IMR-90 (cell line): ENCODE measurements around the gene MMP24. TPM values are rescaled to one million over a fixed set of nuclear protein-coding genes. Genes with fewer than 3 reads are reported as not detected.

Experiments
- ATAC-seq: fragments of 200-7000 bp; cut with Tn5 transposase; 2 replicates; pipeline ENCODE4 v1.9.1; 2020; ENCODE audit warnings: low read depth, mild to moderate bottlenecking, moderate library complexity
- BruUV-seq: library from RNA; stranded (reverse); fragments of 400-500 nt; replicated peaks from 2 replicates; lab custom pipeline; 2021; lab: Mats Ljungman, UMichigan
- CTCF ChIA-PET: fragments of 300-600 bp; formaldehyde crosslinking; extraction: SDS; loops from one replicate; lab custom pipeline; 2021; ENCODE audit warnings: antibody characterized with exemption; lab: Yijun Ruan, JAX
- POLR2A ChIA-PET: fragments of 300-600 bp; sonication (Branson Sonifier 250); formaldehyde crosslinking; loops from one replicate; lab custom pipeline; 2022; ENCODE audit warnings: antibody characterized with exemption; ENCODE audit not compliant: unreplicated experiment; lab: Charles Lee
- DNase-seq: peaks from one replicate; pipeline ENCODE4 v3.0.0; 2013
- H2AFZ ChIP-seq: replicated peaks from 2 replicates; pipeline ENCODE3; 2013; ENCODE audit warnings: low read length, mild to moderate bottlenecking; ENCODE audit not compliant: poor library complexity
- H2AK5ac ChIP-seq: 2 replicates; pipeline ENCODE4 v1.6.1; 2013; ENCODE audit warnings: low read depth, low read length, inconsistent platforms
- H2AK9ac ChIP-seq: replicated peaks from 2 replicates; pipeline ENCODE3; 2013; ENCODE audit warnings: mild to moderate bottlenecking, low read depth, low read length, moderate library complexity; ENCODE audit not compliant: poor library complexity
- H2BK120ac ChIP-seq: 2 replicates; pipeline ENCODE4 v1.6.1; 2013; ENCODE audit warnings: low read depth, low read length, inconsistent platforms
- H2BK15ac ChIP-seq: 3 replicates; pipeline ENCODE4 v1.6.1; 2013; ENCODE audit warnings: low read depth, low read length, inconsistent platforms
- H2BK20ac ChIP-seq: 2 replicates; pipeline ENCODE4 v1.6.1; 2013; ENCODE audit warnings: low read depth, mild to moderate bottlenecking, inconsistent platforms, low read length, moderate library complexity
- H2BK5ac ChIP-seq: 2 replicates; pipeline ENCODE4 v1.6.1; 2013; ENCODE audit warnings: mild to moderate bottlenecking, low read depth, low read length, inconsistent platforms; ENCODE audit not compliant: poor library complexity, severe bottlenecking
- H3K14ac ChIP-seq: replicated peaks from 2 replicates; pipeline ENCODE4 v1.6.1; 2013; ENCODE audit warnings: low read depth, low read length, inconsistent platforms
- H3K18ac ChIP-seq: 2 replicates; pipeline ENCODE4 v1.6.1; 2013; ENCODE audit warnings: low read depth, low read length, control low read depth
- H3K23ac ChIP-seq: 2 replicates; pipeline ENCODE4 v1.6.1; 2013; ENCODE audit warnings: low read depth, low read length, inconsistent platforms
- H3K27ac ChIP-seq: 2 replicates; pipeline ENCODE4 v1.5.1; 2013; ENCODE audit warnings: mild to moderate bottlenecking, control low read depth, low read length; ENCODE audit not compliant: insufficient read depth
- H3K27me3 ChIP-seq: 2 replicates; pipeline ENCODE4 v1.6.1; 2013; ENCODE audit warnings: low read length; ENCODE audit not compliant: control insufficient read depth, insufficient read depth
- H3K36me3 ChIP-seq: 2 replicates; pipeline ENCODE4 v1.6.1; 2013; ENCODE audit warnings: low read length, mixed read lengths; ENCODE audit not compliant: control insufficient read depth, insufficient read depth
- H3K4ac ChIP-seq: 2 replicates; pipeline ENCODE4 v1.6.1; 2013; ENCODE audit warnings: low read depth, low read length, inconsistent platforms
- H3K4me1 ChIP-seq: 2 replicates; pipeline ENCODE4 v1.6.1; 2013; ENCODE audit warnings: low read length, mixed read lengths; ENCODE audit not compliant: control insufficient read depth, insufficient read depth
- H3K4me2 ChIP-seq: 2 replicates; pipeline ENCODE4 v1.6.1; 2013; ENCODE audit warnings: low read depth, mild to moderate bottlenecking, control low read depth, low read length, moderate library complexity
- H3K4me3 ChIP-seq: 2 replicates; pipeline ENCODE4 v1.5.1; 2013; ENCODE audit warnings: low read depth, mild to moderate bottlenecking, control low read depth, low read length, moderate library complexity; ENCODE audit not compliant: insufficient read depth
- H3K56ac ChIP-seq: 2 replicates; pipeline ENCODE4 v1.6.1; 2013; ENCODE audit warnings: low read length, inconsistent platforms; ENCODE audit not compliant: insufficient read depth; ENCODE audit errors: extremely low read depth
- H3K79me1 ChIP-seq, 2 experiments: 2 replicates each; pipeline ENCODE4 v1.6.1; 2013; ENCODE audit warnings: low read length in 2 of 2, inconsistent platforms in 1 of 2, low read depth in 1 of 2
- H3K9ac ChIP-seq: 2 replicates; pipeline ENCODE4 v1.6.1; 2013; ENCODE audit warnings: low read depth, low read length, control low read depth
- H3K9me1 ChIP-seq: 2 replicates; pipeline ENCODE4 v1.6.1; 2013; ENCODE audit warnings: low read length, inconsistent platforms; ENCODE audit not compliant: insufficient read depth
- H3K9me3 ChIP-seq: 2 replicates; pipeline ENCODE4 v1.6.1; 2013; ENCODE audit warnings: low read length; ENCODE audit not compliant: control insufficient read depth, insufficient read depth
- H4K20me1 ChIP-seq: 2 replicates; pipeline ENCODE4 v1.6.1; 2013; ENCODE audit warnings: low read length, inconsistent platforms; ENCODE audit not compliant: insufficient read depth
- H4K5ac ChIP-seq: 2 replicates; pipeline ENCODE4 v1.6.1; 2013; ENCODE audit warnings: mild to moderate bottlenecking, low read depth, low read length, control low read depth
- H4K8ac ChIP-seq, 2 experiments: 2 replicates each; pipeline ENCODE4 v1.6.1; 2013; ENCODE audit warnings: low read depth in 2 of 2, low read length in 2 of 2, control low read depth in 1 of 2, inconsistent platforms in 1 of 2
- H4K91ac ChIP-seq: 2 replicates; pipeline ENCODE4 v1.6.1; 2013; ENCODE audit warnings: low read depth, low read length, inconsistent platforms; ENCODE audit not compliant: insufficient read depth
- CHD1 ChIP-seq: IDR thresholded peaks from 2 replicates; pipeline ENCODE4 v1.6.1; 2012; ENCODE audit warnings: low read depth, low read length, improper control_type of control experiment
- CTCF ChIP-seq: conservative IDR thresholded peaks from 2 replicates; pipeline ENCODE4 v1.5.1; 2012; ENCODE audit warnings: mild to moderate bottlenecking, low read depth, low read length, improper control_type of control experiment
- MXI1 ChIP-seq: IDR thresholded peaks from 2 replicates; pipeline ENCODE4 v1.6.1; 2012; ENCODE audit warnings: low read depth, mild to moderate bottlenecking, low read length, moderate library complexity, borderline replicate concordance
- NFE2L2 ChIP-seq: fragments of 150-350 bp; IDR thresholded peaks from 2 replicates; pipeline ENCODE4 v1.6.1; 2016; ENCODE audit warnings: low read depth, mild to moderate bottlenecking, low read length
- WGBS, 2 experiments: methylation state at CpG; one replicate each; pipeline versions ENCODE4 v1.1.5 to v1.1.7; 2013; ENCODE audit warnings: missing lambda C conversion rate in 2 of 2; ENCODE audit not compliant: insufficient read length in 1 of 2; ENCODE audit errors: extremely low coverage in 2 of 2; 5-methylcytosine and 5-hydroxymethylcytosine counted together
- dilution Hi-C: fragments of 300-500 bp; cut with HindIII; formaldehyde crosslinking; loops from one replicate; pipeline ENCODE4 v1.14.3; 2018; ENCODE audit warnings: low sequenced_read_pairs; ENCODE audit not compliant: unreplicated experiment
- in situ Hi-C: fragments of 300-500 bp; cut with MboI; formaldehyde crosslinking; loops from 3 replicates; pipeline ENCODE4 v1.14.3; 2019; ENCODE audit warnings: low sequenced_read_pairs, inconsistent platforms, mixed read lengths
- intact Hi-C: fragments of 100-400 bp; cut with micrococcal nuclease; formaldehyde crosslinking; loops from 2 replicates; pipeline ENCODE4 v1.10.0; 2022
- polyA plus RNA-seq, 3 experiments: library from polyadenylated mRNA; depleted of rRNA; stranded (reverse); fragments of >200 nt; gene quantifications; 2 replicates each; pipeline ENCODE4 v1.2.3, GENCODE V29; 2012; ENCODE audit warnings: low replicate concordance in 1 of 3
- total RNA-seq: library from RNA; depleted of rRNA; stranded (reverse); fragments of >200 nt; gene quantifications from 2 replicates; pipeline ENCODE4 v1.2.3, GENCODE V29; 2012

The MMP24 gene
- total and polyA plus RNA-seq, 2 of the 4 experiments (the other 2 are of a cell fraction): 0.36 to 0.79 TPM

- Histone ChIP-seq H3K4me2 (no peak overlapping the region), H3K36me3 (no peaks in the 10 kb centered on the region), H3K79me1 (no peaks in the 10 kb centered on the region), H3K9me1 (no peaks in the 10 kb centered on the region; the same call in 1 of the 2 replicates), H3K4me3 (no peak overlapping the region), H3K56ac (no peak overlapping the region), H4K20me1 (no peaks in the 10 kb centered on the region), H3K27me3 (peaks cover 2% of the 10 kb centered on the region), H4K8ac (no peak overlapping the region), H4K5ac (no peak overlapping the region), H2AFZ (no peak overlapping the region), H3K4ac (no peak overlapping the region), H3K14ac (no peak overlapping the region), H2AK9ac (no peak overlapping the region), H3K4me1 (peaks cover 1% of the 10 kb centered on the region; the same call in 1 of the 2 replicates), H2BK20ac (no peak overlapping the region), H2AK5ac (no peak overlapping the region), H4K91ac (no peak overlapping the region), H3K18ac (no peak overlapping the region), H3K27ac (no peak overlapping the region), H3K9ac (no peak overlapping the region), H2BK5ac (no peak overlapping the region), H3K23ac (no peak overlapping the region), H3K9me3 (no peaks in the 10 kb centered on the region), H2BK15ac (no peak overlapping the region), H2BK120ac (no peak overlapping the region)
- DNase-seq (no peak), ATAC-seq (no peak)
- ChIA-PET CTCF (no interaction called here), POLR2A (no interaction called here)
- TF ChIP-seq CTCF (no peak), CHD1 (no peak), MXI1 (no peak), NFE2L2 (no peak)
- intact Hi-C loops: no loop called here
- WGBS, 2 experiments: 92% methylated on average over 2 of the region's 7 CpGs; no CpG with 5 or more reads in 1 of the 2 experiments
- in situ Hi-C loops: no loop called here
- BruUV-seq: no TSS peak
- dilution Hi-C loops: no loop called here
These were observed 64.5 kb downstream of the MMP24 start for GRCh38 chr20:35290887-35291417.
